ENCODE results near the gene POLK.
A peak's percentile ranks its signal among the peaks of the same experiment; 100 is the strongest.

POLK gene

GRCh38 chr5:75611311-75612225 lies 99.9 kb downstream of the POLK start, which contains the start of gene ANKDD1B:
Gene ANKDD1B (plus strand): TSS chr5:75611453. CDS start chr5:75611635, 182 bp downstream.
- DNase-seq = peak; percentile 30

- no peak for DNase-seq
Observed at GRCh38 chr5:75612226-75612569, 100.5 kb downstream of the POLK start.

- DNase-seq = no peak
Observed at GRCh38 chr5:75612901-75613300, 101.2 kb downstream of the POLK start.

GRCh38 chr5:75614176-75614575 lies 102.5 kb downstream of the POLK start:
- no peak for DNase-seq

- DNase-seq = peak; percentile 17
Observed at GRCh38 chr5:75616371-75616881, 104.7 kb downstream of the POLK start.

- DNase-seq = no peak
Observed at GRCh38 chr5:75616971-75617621, 105.4 kb downstream of the POLK start.

- peak; percentile 85 for DNase-seq
Observed at GRCh38 chr5:75617736-75618352, 106.2 kb downstream of the POLK start.

GRCh38 chr5:75620184-75620959 lies 108.7 kb downstream of the POLK start:
- no peak for DNase-seq

- DNase-seq = no peak
Observed at GRCh38 chr5:75622564-75622963, 110.9 kb downstream of the POLK start.

- peak; percentile 28 for DNase-seq
Observed at GRCh38 chr5:75623846-75624245, 112.2 kb downstream of the POLK start.

GRCh38 chr5:75626959-75627358 lies 115.3 kb downstream of the POLK start:
- no peak for DNase-seq

GRCh38 chr5:75627801-75628200 lies 116.1 kb downstream of the POLK start:
- DNase-seq = no peak

GRCh38 chr5:75630875-75631274 lies 119.2 kb downstream of the POLK start:
- no peak for DNase-seq

GRCh38 chr5:75632321-75632720 lies 120.6 kb downstream of the POLK start:
- no peak for DNase-seq

- no peak for DNase-seq
Observed at GRCh38 chr5:75637949-75638348, 126.3 kb downstream of the POLK start.

- DNase-seq = no peak
Observed at GRCh38 chr5:75639535-75640311, 128.0 kb downstream of the POLK start.

- peak; percentile 88 for DNase-seq
Observed at GRCh38 chr5:75640395-75640794, 128.7 kb downstream of the POLK start.

GRCh38 chr5:75640826-75641225 lies 129.1 kb downstream of the POLK start:
- DNase-seq = no peak

- DNase-seq = no peak
Observed at GRCh38 chr5:75648712-75649111, 137.0 kb downstream of the POLK start.
